BJ (cell line): ENCODE measurements around the gene CORO2B. TPM values are rescaled to one million over a fixed set of nuclear protein-coding genes. Genes with fewer than 3 reads are reported as not detected.
"Not testable (repeated sequence)": the region's sequence is repeated elsewhere in the genome, so short reads cannot be mapped to it uniquely, and the experiment has no call there.

Source experiments
- CTCF ChIA-PET: fragments of 350-600 bp; formaldehyde crosslinking; extraction: SDS; loops from one replicate; lab custom pipeline; 2021; ENCODE audit warnings: antibody characterized with exemption, inconsistent platforms; lab: Yijun Ruan, JAX
- POLR2A ChIA-PET: fragments of 300-600 bp; sonication (Branson Sonifier 250); formaldehyde crosslinking; extraction: SDS; loops from one replicate; lab custom pipeline; 2021; ENCODE audit warnings: antibody characterized with exemption; lab: Charles Lee
- DNase-seq: peaks from one replicate; pipeline ENCODE4 v3.0.0-alpha.2; 2011; ENCODE audit warnings: low read depth
- H3K27me3 ChIP-seq: 2 replicates; pipeline ENCODE4 v1.6.0; 2011; ENCODE audit warnings: low read length; ENCODE audit not compliant: control insufficient read depth, insufficient read depth
- H3K36me3 ChIP-seq: 2 replicates; pipeline ENCODE4 v1.5.1; 2011; ENCODE audit warnings: low read length; ENCODE audit not compliant: control insufficient read depth, insufficient read depth
- H3K4me3 ChIP-seq: 2 replicates; pipeline ENCODE4 v1.5.1; 2011; ENCODE audit warnings: low read depth, mild to moderate bottlenecking, control low read depth, low read length
- polyA plus RNA-seq: library from polyadenylated mRNA; depleted of rRNA; stranded (reverse); fragments of >200 nt; gene quantifications from 2 replicates; pipeline ENCODE4 v1.2.3, GENCODE V29; 2011
- TF ChIP-seq, protein P1 (sequence below): IDR thresholded peaks from 2 replicates; pipeline ENCODE4 v1.5.1; 2011; ENCODE audit warnings: low read depth, mild to moderate bottlenecking, control low read depth, inconsistent platforms, low read length, moderate library complexity; ENCODE audit not compliant: insufficient read depth

CORO2B gene
- polyA plus RNA-seq, 1 experiment: 7.7 TPM

GRCh38 chr15:68602459-68603215, 23.8 kb downstream of the CORO2B start:
- Histone ChIP-seq H3K4me3 (no peak overlapping the region), H3K27me3 (no peaks in the 10 kb centered on the region), H3K36me3 (no peaks in the 10 kb centered on the region)
- POLR2A ChIA-PET: no interaction called here
- TF ChIP-seq, protein P1, sequence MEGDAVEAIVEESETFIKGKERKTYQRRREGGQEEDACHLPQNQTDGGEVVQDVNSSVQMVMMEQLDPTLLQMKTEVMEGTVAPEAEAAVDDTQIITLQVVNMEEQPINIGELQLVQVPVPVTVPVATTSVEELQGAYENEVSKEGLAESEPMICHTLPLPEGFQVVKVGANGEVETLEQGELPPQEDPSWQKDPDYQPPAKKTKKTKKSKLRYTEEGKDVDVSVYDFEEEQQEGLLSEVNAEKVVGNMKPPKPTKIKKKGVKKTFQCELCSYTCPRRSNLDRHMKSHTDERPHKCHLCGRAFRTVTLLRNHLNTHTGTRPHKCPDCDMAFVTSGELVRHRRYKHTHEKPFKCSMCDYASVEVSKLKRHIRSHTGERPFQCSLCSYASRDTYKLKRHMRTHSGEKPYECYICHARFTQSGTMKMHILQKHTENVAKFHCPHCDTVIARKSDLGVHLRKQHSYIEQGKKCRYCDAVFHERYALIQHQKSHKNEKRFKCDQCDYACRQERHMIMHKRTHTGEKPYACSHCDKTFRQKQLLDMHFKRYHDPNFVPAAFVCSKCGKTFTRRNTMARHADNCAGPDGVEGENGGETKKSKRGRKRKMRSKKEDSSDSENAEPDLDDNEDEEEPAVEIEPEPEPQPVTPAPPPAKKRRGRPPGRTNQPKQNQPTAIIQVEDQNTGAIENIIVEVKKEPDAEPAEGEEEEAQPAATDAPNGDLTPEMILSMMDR: no peak
- no peak for DNase-seq
- CTCF ChIA-PET: no interaction called here

- CTCF ChIA-PET: no interaction called here
- POLR2A ChIA-PET: no interaction called here
These were observed 24.4 kb downstream of the CORO2B start for GRCh38 chr15:68603216-68603595.

DNA sequence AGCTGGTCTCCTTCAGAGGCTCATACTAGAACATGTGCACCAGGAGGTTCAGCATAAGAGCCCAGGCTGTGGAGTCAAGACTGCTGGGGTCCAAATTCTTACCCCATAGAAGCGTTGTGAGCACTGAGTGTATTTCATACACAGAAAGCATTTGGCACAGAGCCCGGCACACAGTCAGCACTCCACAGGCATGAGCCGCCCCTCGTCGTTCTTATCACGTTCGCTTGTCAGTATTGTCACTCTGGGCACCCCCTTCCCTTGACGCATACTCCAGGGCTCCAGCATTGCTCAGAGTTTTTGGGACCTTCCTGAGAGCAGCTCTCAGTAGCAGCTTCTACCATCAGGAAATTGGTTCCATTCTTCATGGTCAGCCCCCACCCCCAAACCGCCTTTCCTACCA, 25.2 kb downstream of the CORO2B start:
- Histone ChIP-seq H3K36me3 (no peaks in the 10 kb centered on the region), H3K4me3 (no peak overlapping the region), H3K27me3 (no peaks in the 10 kb centered on the region)
- no peak for DNase-seq
- ChIA-PET POLR2A (no interaction called here), CTCF (no interaction called here)
- TF ChIP-seq, protein P1: no peak

More at GRCh38 chr15:68603216-68603595, 24.4 kb downstream of the CORO2B start:
- no peak for DNase-seq
- no peak overlapping the region for H3K4me3 ChIP-seq
- no peaks in the 10 kb centered on the region for H3K36me3 ChIP-seq
- no peaks in the 10 kb centered on the region for H3K27me3 ChIP-seq
- TF ChIP-seq, protein P1: no peak

DNA sequence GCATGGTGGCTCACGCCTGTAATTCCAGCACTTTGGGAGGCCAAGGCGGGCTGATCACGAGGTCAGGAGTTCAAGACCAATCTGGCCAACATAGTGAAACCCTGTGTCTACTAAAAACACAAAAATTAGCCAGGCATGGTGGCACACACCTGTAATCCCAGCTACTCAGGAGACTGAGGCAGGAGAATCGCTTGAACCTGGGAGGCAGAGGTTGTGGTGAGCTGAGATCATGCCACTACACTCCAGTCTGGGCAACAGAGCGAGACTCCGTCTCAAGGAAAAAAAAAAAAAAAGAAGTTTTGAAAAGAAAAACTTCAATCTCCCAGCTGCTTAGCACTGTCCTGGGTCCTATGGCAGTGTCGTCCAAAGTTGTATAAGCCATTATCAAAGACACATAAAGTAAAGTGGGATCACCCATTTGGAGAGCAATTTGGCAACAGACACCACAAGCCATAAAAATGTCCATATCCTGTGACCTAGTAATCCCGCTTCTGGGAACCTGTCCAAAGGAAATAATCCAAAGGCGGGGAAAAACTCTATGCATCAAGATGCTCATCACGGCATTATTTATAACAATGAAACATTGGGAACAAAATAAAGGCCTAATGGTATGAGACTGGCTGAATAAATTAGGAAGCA, 26.2 kb downstream of the CORO2B start:
- H3K4me3 ChIP-seq, H3K36me3 ChIP-seq, H3K27me3 ChIP-seq, POLR2A ChIA-PET, DNase-seq, CTCF ChIA-PET: not testable (repeated sequence)

DNA sequence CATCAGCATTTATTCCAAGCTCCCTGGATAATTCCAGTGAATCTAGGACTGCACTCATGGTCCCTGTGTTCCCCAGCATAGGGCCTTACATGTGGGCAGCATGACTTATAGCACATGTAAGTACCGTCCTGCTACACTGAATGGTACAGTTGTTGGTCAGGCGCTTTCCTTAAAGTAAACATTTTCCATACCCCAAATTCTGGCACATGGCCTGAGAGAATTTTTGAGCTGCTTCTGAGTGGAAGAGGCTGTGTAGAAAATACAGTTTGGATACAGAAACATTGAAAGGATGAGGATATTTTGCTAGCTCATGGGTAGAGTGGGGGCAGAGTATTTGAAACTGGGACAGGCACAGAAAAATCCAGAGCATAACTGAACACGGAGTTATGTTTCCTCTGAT, 27.6 kb downstream of the CORO2B start:
- Histone ChIP-seq H3K36me3 (no peaks in the 10 kb centered on the region), H3K4me3 (no peak overlapping the region), H3K27me3 (no peaks in the 10 kb centered on the region)
- ChIA-PET POLR2A (no interaction called here), CTCF (interaction anchor here (0.7 to 1.6 kb wide), 2 partner anchors 52 to 269 kb away, joined by 4 to 5 read pairs; no protein-coding TSS in a partner anchor)
- TF ChIP-seq, protein P1: no peak
- no peak for DNase-seq
